Lower leg skin (tissue), 3 donors: ENCODE results near the gene SLC44A4.

Experiments
- POLR2A ChIP-seq, 2 donors: fragments of 450-650 bp; IDR thresholded peaks; one replicate each; pipeline ENCODE4 v1.6.1; 2016 to 2017; ENCODE audit warnings: antibody characterized with exemption in 2 of 2, mild to moderate bottlenecking in 1 of 2, moderate library complexity in 1 of 2
- TF ChIP-seq, protein P1 (sequence below), 3 donors: fragments of 450-650 bp; IDR thresholded peaks; one replicate each; pipeline ENCODE4 v1.5.1; 2016; ENCODE audit warnings: antibody characterized with exemption in 3 of 3, mild to moderate bottlenecking in 3 of 3, moderate library complexity in 2 of 3

DNA sequence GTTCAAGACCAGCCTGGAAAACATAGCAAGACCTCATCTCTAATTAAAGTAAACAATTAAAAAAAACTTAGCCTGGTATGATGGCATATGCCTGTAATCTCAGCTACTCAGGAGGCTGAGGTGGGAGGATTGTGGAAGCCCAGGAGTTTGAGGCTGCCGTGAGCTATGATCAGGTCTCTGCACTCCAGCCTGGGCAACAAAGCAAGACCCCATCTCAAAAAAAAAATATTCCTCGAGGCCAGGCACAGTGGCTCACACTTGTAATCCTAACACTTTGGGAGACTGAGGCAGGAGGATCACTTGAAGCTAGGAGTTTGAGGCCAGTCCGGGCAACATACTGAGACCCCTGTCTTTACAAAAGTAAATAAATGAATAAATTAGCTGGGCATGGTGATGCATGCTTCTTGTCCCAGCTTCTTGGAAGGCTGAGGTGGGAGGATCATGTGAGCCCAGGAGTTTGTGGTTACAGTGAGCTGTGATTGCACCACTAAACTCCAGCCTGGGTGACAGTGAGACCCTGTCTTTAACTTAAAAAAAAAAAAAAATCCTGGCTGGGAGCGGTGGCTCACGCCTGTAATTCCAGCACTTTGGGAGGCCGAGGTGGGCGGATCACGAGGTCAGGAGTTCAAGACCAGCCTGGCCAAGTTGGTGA, 39.4 kb upstream of the SLC44A4 start:
- TF ChIP-seq, protein P1, sequence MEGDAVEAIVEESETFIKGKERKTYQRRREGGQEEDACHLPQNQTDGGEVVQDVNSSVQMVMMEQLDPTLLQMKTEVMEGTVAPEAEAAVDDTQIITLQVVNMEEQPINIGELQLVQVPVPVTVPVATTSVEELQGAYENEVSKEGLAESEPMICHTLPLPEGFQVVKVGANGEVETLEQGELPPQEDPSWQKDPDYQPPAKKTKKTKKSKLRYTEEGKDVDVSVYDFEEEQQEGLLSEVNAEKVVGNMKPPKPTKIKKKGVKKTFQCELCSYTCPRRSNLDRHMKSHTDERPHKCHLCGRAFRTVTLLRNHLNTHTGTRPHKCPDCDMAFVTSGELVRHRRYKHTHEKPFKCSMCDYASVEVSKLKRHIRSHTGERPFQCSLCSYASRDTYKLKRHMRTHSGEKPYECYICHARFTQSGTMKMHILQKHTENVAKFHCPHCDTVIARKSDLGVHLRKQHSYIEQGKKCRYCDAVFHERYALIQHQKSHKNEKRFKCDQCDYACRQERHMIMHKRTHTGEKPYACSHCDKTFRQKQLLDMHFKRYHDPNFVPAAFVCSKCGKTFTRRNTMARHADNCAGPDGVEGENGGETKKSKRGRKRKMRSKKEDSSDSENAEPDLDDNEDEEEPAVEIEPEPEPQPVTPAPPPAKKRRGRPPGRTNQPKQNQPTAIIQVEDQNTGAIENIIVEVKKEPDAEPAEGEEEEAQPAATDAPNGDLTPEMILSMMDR (IDR thresholded peaks at IDR 0.05): no peak
- TF ChIP-seq POLR2A (IDR thresholded peaks at IDR 0.05): no peak
